Measurements from ENCODE around the gene PSMB9. TPM values are rescaled to one million over a fixed set of nuclear protein-coding genes. Genes with fewer than 3 reads are reported as not detected.

The PSMB9 gene
- total RNA-seq, 8 experiments from 2014 or later: 0.05 to 72.7 (median 11.4) TPM; not detected in 2

DNA sequence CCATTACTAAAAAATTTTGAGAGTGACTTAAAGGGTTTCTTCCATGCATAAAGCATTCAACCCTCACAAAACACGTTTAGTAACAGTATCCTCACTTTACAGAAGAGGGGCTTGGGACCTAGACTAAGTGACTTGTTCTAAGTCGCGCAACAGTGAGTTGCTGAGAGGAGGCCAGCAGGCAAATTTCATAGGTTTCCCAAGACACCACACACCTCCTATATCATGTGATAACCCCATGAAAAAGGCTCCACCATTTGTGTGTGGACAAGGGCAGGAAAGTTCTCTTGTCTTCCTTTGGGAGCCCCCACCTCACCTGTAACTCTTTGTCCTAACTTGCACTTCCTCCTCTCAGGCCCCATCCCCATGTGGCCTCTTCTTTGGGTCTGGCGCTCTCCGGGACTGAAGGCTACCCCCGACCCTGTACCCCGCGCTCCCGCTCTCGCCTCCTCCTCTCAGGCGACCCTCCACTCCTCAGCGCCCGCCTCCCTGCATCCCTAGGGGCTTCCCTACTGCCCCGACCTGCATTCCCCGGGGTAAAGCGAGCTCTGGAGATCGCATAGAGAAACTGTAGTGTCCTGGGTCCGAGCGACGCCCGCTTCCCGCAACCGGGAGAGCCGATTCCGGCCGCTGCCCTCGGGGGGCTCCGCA lies 10.5 kb upstream of the PSMB9 start:
- in situ Hi-C loops (cut with MboI; ENCODE audit: low pct_unique_long_range_greater_than_20kb in 2 of 9, low sequenced_read_pairs in 9 of 9, unreplicated experiment in 9 of 9): no loop called here
- Histone ChIP-seq H3K27ac (no peak overlapping the region), H3K4me1 (replicated peaks in 1 of 2) (peaks cover 0 to 3% of the 10 kb centered on the region in 2 donors), H3K4me3 (peak overlapping the region in 3 of 5 donors; percentile 32 to 38 (median 35))
- peak in 2 of 8 experiments; percentile 0 for ATAC-seq (replicated peaks in 6 of 8)
- 20 to 67% (median 30%) methylated on average over 1 to 8 of the region's 28 CpGs; no CpG with 5 or more reads in 4 of the 10 experiments for WGBS, 10 experiments

GRCh38 chr6:32843979-32844838 lies 9.8 kb upstream of the PSMB9 start, which contains the start of gene PSMB8:
Gene PSMB8 (minus strand): TSS chr6:32844047. CDS start chr6:32843996, 51 bp downstream.
- peak; percentile 81 to 100 (median 99) for ATAC-seq (replicated peaks in 6 of 8)
- WGBS, 10 experiments: 0 to 20% (median 0%) methylated on average over 1 to 9 of the region's 40 CpGs; no CpG with 5 or more reads in 2 of the 10 experiments
- peaks cover 0 to 3% of the 10 kb centered on the region in 2 donors for H3K4me1 ChIP-seq (replicated peaks in 1 of 2)
- H3K4me3 ChIP-seq: peak within 1 kb of the TSS; percentile 8 to 38 (median 32)
- H3K27ac ChIP-seq: no peak within 1 kb of the TSS
- in situ Hi-C loops (cut with MboI; ENCODE audit: low pct_unique_long_range_greater_than_20kb in 2 of 9, low sequenced_read_pairs in 9 of 9, unreplicated experiment in 9 of 9): no loop called here

GRCh38 chr6:32844839-32845383 lies 9.1 kb upstream of the PSMB9 start:
- Histone ChIP-seq H3K4me3 (peak overlapping the region; percentile 8 to 38 (median 32)), H3K27ac (no peak overlapping the region), H3K4me1 (replicated peaks in 1 of 2) (peaks cover 0 to 3% of the 10 kb centered on the region in 2 donors)
- 53 to 100% (median 89%) methylated on average over 1 to 7 of the region's 19 CpGs; no CpG with 5 or more reads in 3 of the 10 experiments for WGBS, 10 experiments
- no peak for ATAC-seq (replicated peaks in 6 of 8)
- in situ Hi-C loops (cut with MboI; ENCODE audit: low pct_unique_long_range_greater_than_20kb in 2 of 9, low sequenced_read_pairs in 9 of 9, unreplicated experiment in 9 of 9): no loop called here

DNA sequence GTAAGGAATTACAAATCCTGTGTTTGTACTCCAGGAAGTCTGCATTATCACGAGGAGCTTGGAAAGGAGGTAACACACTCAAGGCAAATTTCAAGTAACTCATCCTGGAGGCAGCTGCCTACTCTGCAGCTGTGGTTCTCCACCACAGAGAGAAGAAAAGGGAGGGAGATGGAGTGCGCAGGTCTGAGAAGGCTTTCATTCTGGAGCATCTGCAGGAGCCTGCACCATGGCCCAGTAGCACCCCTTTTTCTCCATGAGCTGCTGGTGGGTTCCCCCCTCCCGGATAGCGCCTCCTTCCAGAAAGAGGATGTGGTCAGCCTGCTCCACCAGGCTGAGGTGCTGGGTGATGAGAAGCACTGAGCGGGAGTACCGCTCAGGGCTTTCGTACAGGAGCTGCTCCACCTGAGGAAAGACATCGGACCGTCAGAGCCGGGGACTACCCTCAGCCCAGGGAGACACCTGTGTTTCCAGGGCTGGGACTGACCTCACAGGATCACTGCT lies 8.6 kb upstream of the PSMB9 start:
- 72 to 100% (median 81%) methylated on average over 1 to 8 of the region's 10 CpGs; no CpG with 5 or more reads in 4 of the 10 experiments for WGBS, 10 experiments
- Histone ChIP-seq H3K4me3 (no peak overlapping the region), H3K27ac (no peak overlapping the region), H3K4me1 (replicated peaks in 1 of 2) (peaks cover 0 to 3% of the 10 kb centered on the region in 2 donors)
- in situ Hi-C loops (cut with MboI; ENCODE audit: low pct_unique_long_range_greater_than_20kb in 2 of 9, low sequenced_read_pairs in 9 of 9, unreplicated experiment in 9 of 9): no loop called here
- ATAC-seq (replicated peaks in 6 of 8): no peak

DNA sequence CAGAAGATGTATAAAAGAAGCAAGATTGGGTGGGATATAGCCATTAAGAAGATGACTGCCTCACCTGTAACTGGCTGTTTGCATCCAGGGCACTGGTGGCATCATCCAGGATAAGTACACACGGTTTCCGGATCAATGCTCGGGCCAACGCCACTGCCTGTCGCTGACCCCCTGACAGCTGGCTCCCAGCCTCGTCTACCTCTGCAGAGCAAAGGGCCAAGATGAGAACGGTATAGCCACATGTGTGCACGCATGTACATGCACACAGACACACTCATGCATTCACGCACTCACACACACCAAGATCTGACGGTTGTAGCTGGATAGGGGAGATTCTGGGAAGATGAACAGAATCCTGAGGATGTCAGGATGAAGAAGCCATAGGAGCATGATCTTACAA lies 7.0 kb upstream of the PSMB9 start:
- Histone ChIP-seq H3K27ac (no peak overlapping the region), H3K4me3 (no peak overlapping the region), H3K4me1 (replicated peaks in 1 of 2) (peaks cover 0 to 3% of the 10 kb centered on the region in 2 donors)
- 67 to 94% (median 81%) methylated on average over 2 to 5 of the region's 10 CpGs; no CpG with 5 or more reads in 4 of the 10 experiments for WGBS, 10 experiments
- in situ Hi-C loops (cut with MboI; ENCODE audit: low pct_unique_long_range_greater_than_20kb in 2 of 9, low sequenced_read_pairs in 9 of 9, unreplicated experiment in 9 of 9): no loop called here
- ATAC-seq (replicated peaks in 6 of 8): no peak

DNA sequence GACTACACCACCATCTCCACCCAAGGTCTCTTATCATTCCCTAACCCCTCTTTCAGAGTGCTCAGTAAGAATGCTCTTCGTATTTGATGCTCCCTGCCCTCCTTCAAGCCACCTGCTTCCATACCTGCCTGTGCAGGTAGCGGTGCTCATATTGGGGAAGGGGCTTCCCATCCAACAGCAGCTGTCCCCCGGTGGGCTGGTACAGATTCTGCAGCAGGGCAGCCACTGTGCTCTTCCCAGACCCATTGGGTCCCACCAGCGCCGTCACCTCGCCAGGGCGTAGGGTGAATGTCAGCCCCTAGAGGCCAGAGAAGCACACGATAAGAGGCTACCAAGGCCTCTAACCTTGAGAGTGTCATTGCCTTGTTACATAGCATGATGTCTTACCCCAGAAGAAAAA lies 6.2 kb upstream of the PSMB9 start:
- in situ Hi-C loops (cut with MboI; ENCODE audit: low pct_unique_long_range_greater_than_20kb in 2 of 9, low sequenced_read_pairs in 9 of 9, unreplicated experiment in 9 of 9): no loop called here
- no peak overlapping the region for H3K4me3 ChIP-seq
- 50 to 90% (median 79%) methylated on average over 1 to 6 of the region's 8 CpGs; no CpG with 5 or more reads in 6 of the 10 experiments for WGBS, 10 experiments
- H3K27ac ChIP-seq: no peak overlapping the region
- no peak for ATAC-seq (replicated peaks in 6 of 8)
- H3K4me1 ChIP-seq (replicated peaks in 1 of 2): peaks cover 1 to 5% of the 10 kb centered on the region in 2 donors

- H3K4me1 ChIP-seq (replicated peaks in 1 of 2): peaks cover 3 to 5% of the 10 kb centered on the region in 2 donors
- in situ Hi-C loops (cut with MboI; ENCODE audit: low pct_unique_long_range_greater_than_20kb in 2 of 9, low sequenced_read_pairs in 9 of 9, unreplicated experiment in 9 of 9): no loop called here
- 69 to 100% (median 93%) methylated on average over 1 to 6 of the region's 6 CpGs; no CpG with 5 or more reads in 1 of the 10 experiments for WGBS, 10 experiments
- H3K27ac ChIP-seq: no peak overlapping the region
- no peak for ATAC-seq (replicated peaks in 6 of 8)
- H3K4me3 ChIP-seq: no peak overlapping the region
Measured at GRCh38 chr6:32849126-32849525, 4.9 kb upstream of the PSMB9 start.

DNA sequence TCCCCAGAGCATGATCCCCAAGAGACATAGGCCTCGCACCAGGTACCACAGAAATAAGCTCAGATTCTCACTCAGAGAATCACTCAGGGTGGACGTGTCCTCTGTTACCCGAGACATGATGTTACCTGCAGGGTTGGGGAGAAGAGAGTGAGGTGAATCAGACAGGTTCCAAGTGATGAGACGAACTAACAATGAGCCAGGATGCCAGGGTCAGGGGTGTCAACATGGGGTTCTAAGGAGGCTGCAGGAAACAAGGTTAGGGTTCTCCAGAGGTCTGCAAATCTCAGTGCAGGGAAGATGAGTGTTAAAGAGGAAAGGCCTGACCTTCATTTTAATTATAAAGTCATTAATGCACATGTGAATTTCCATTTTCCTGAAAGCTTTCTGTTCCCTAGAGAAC lies 3.0 kb upstream of the PSMB9 start:
- H3K4me1 ChIP-seq (replicated peaks in 1 of 2): peaks cover 2 to 5% of the 10 kb centered on the region in 2 donors
- in situ Hi-C loops (cut with MboI; ENCODE audit: low pct_unique_long_range_greater_than_20kb in 2 of 9, low sequenced_read_pairs in 9 of 9, unreplicated experiment in 9 of 9): no loop called here
- WGBS, 10 experiments: 61 to 100% (median 80%) methylated on average over 1 to 4 of the region's 4 CpGs; no CpG with 5 or more reads in 4 of the 10 experiments
- no peak overlapping the region for H3K4me3 ChIP-seq
- H3K27ac ChIP-seq: no peak overlapping the region
- ATAC-seq (replicated peaks in 6 of 8): no peak

DNA sequence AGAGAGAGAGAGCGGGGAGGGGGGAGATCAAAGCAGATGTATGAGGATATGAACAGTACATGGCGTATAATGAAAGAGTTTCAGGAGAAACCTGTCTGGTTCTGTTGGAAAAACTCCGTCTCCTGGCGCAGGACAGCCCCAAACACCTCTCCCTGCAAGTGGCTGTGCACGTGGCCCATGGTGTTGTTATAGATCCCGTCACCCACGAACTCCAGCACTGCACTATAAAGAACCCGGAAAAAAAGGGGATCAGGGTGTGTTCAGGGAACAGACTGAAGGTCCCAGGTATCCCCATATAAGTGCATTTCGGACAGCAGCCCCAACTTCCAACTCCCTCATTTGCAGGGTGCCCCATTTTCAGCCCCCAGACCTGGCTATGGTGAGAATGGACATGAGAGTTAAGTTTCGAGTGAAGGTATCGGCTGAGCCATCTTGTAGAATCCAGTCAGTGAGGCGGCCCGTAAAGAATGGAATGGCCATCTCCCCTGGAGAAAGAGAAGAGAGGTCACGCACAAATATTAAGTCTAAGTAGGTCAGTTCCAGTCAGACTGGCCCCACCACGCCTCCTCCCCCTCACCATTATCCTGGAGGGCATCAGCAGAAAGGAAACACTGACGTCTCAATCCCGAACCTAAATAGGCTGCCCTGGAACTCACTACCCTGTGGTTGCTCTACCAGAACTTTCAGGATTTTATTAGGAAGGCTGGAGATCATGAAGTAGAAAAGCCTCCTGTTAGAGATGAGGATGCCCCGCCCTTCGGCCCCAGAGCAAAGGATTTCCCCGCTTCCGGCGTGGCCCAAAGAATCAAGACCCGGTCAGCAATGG lies 1.8 kb upstream of the PSMB9 start:
- Histone ChIP-seq H3K4me3 (peak overlapping the region in 2 of 5 donors; percentile 41 to 48), H3K27ac (no peak overlapping the region), H3K4me1 (replicated peaks in 1 of 2) (peaks cover 2 to 5% of the 10 kb centered on the region in 2 donors)
- WGBS, 10 experiments: 45 to 100% (median 71%) methylated on average over 1 to 16 of the region's 23 CpGs; no CpG with 5 or more reads in 1 of the 10 experiments
- in situ Hi-C loops (cut with MboI; ENCODE audit: low pct_unique_long_range_greater_than_20kb in 2 of 9, low sequenced_read_pairs in 9 of 9, unreplicated experiment in 9 of 9): no loop called here
- peak in 2 of 8 experiments; percentile 6 for ATAC-seq (replicated peaks in 6 of 8)

- in situ Hi-C loops (cut with MboI; ENCODE audit: low pct_unique_long_range_greater_than_20kb in 2 of 9, low sequenced_read_pairs in 9 of 9, unreplicated experiment in 9 of 9): no loop called here
- Histone ChIP-seq H3K4me1 (replicated peaks in 1 of 2) (peaks cover 2 to 5% of the 10 kb centered on the region in 2 donors), H3K27ac (no peak overlapping the region), H3K4me3 (peak overlapping the region; percentile 21 to 48 (median 41))
- peak; percentile 11 to 41 (median 32) for ATAC-seq (replicated peaks in 6 of 8)
- 0 to 25% (median 0%) methylated on average over 3 to 19 of the region's 41 CpGs; no CpG with 5 or more reads in 3 of the 10 experiments for WGBS, 10 experiments
Measured at GRCh38 chr6:32852844-32853540, 1.0 kb upstream of the PSMB9 start.

DNA sequence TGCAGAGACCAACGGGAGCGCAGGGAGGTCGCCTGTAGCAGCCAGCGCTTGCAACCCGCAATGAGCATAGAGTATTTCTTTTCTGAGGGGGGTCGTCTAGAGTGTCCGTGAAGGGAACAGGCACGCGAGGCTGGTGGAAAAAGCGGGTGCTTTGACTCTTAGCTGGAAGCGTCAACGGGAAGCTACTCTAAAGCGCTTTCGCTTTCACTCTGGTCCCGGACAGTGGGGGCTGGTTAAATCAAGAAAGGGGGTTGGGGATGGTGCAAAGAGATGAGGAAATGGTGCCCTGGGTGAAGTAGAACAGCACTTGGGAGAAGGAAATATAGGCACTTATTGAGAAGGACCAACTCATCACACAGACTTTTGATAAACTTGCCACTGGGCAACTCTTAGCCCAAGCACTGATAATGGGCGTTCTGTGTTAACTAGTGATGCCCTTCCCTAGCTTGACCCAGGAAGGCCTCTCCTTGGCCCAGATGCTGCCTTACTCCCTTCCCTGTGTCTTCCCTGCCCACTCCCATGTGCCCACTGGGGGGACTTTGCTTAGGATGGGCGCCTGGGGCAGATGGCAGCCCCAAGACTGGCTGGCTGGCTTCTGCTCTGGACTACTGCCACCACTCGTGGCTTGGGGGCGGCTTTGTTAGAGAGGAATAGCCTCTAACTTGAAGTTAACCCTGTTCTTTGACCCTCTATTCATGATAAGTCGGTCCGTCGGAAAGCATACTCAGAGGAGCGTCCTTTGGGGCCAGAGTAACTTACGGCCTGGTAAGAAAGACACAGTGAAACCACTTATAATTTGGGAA lies 585 bp downstream of the PSMB9 start:
- peak in 3 of 8 experiments; percentile 2 to 17 (median 15) for ATAC-seq (replicated peaks in 6 of 8)
- 7 to 100% (median 82%) methylated on average over 1 to 17 of the region's 24 CpGs; no CpG with 5 or more reads in 2 of the 10 experiments for WGBS, 10 experiments
- H3K4me1 ChIP-seq (replicated peaks in 1 of 2): peaks cover 2 to 5% of the 10 kb centered on the region in 2 donors
- in situ Hi-C loops (cut with MboI; ENCODE audit: low pct_unique_long_range_greater_than_20kb in 2 of 9, low sequenced_read_pairs in 9 of 9, unreplicated experiment in 9 of 9): no loop called here
- no peak overlapping the region for H3K27ac ChIP-seq
- H3K4me3 ChIP-seq: peak overlapping the region; percentile 21 to 48 (median 41)
